Measurements from ENCODE around the gene FOXL1.

FOXL1 gene

GRCh38 chr16:86563469-86564345, 14.6 kb upstream of the FOXL1 start:
- Histone ChIP-seq H3K36me3 (ENCODE audit: low read length) (no peaks in the 10 kb centered on the region), H3K4me3 (ENCODE audit: insufficient read depth, low read length, poor library complexity, severe bottlenecking) (no peak overlapping the region), H3F3A (ENCODE audit: insufficient read depth) (no peaks in the 10 kb centered on the region), H3K4me2 (ENCODE audit: low read depth, low read length, poor library complexity, severe bottlenecking) (peak overlapping the region; percentile 27), H3K9me3 (ENCODE audit: insufficient read depth, low read length) (no peaks in the 10 kb centered on the region), H4K20me1 (ENCODE audit: low read depth, low read length) (no peaks in the 10 kb centered on the region), H3K27ac (ENCODE audit: low read depth, low read length) (no peak overlapping the region), H3K9me2 (replicated peaks; ENCODE audit: insufficient read depth, low read length) (no peaks in the 10 kb centered on the region), H3K27me3 (ENCODE audit: low read length) (no peaks in the 10 kb centered on the region), H3K9ac (ENCODE audit: low read length) (no peak overlapping the region), H3K79me2 (ENCODE audit: insufficient read depth, low read length) (no peaks in the 10 kb centered on the region), H2AFZ (ENCODE audit: low read depth, low read length, severe bottlenecking) (no peak overlapping the region)
- TF ChIP-seq CTCF (IDR thresholded peaks at IDR 0.05; ENCODE audit: insufficient read depth, low read length, poor library complexity, severe bottlenecking) (peak; percentile 98), EZH2phosphoT487 (conservative IDR thresholded peaks at IDR 0.05; ENCODE audit: low read length) (no peak)

GRCh38 chr16:86565181-86565631, 13.1 kb upstream of the FOXL1 start:
- Histone ChIP-seq H3K27me3 (ENCODE audit: low read length) (no peaks in the 10 kb centered on the region), H3K4me2 (ENCODE audit: low read depth, low read length, poor library complexity, severe bottlenecking) (no peak overlapping the region)

GRCh38 chr16:86565644-86566511, 12.5 kb upstream of the FOXL1 start:
- no peak overlapping the region for H3K9ac ChIP-seq (ENCODE audit: low read length)
- no peak overlapping the region for H3K4me3 ChIP-seq (ENCODE audit: insufficient read depth, low read length, poor library complexity, severe bottlenecking)
- no peaks in the 10 kb centered on the region for H3K9me2 ChIP-seq (replicated peaks; ENCODE audit: insufficient read depth, low read length)
- H3K4me2 ChIP-seq (ENCODE audit: low read depth, low read length, poor library complexity, severe bottlenecking) = no peak overlapping the region
- H2AFZ ChIP-seq (ENCODE audit: low read depth, low read length, severe bottlenecking) = no peak overlapping the region
- no peaks in the 10 kb centered on the region for H3K36me3 ChIP-seq (ENCODE audit: low read length)
- H3K79me2 ChIP-seq (ENCODE audit: insufficient read depth, low read length) = no peaks in the 10 kb centered on the region
- 0 out of 2 replicates have a peak, but pooled peaks cover 4% of the 10 kb centered on the region for H3F3A ChIP-seq (ENCODE audit: insufficient read depth)
- no peaks in the 10 kb centered on the region for H3K9me3 ChIP-seq (ENCODE audit: insufficient read depth, low read length)
- no peaks in the 10 kb centered on the region for H3K27me3 ChIP-seq (ENCODE audit: low read length)
- TF ChIP-seq CTCF (IDR thresholded peaks at IDR 0.05; ENCODE audit: insufficient read depth, low read length, poor library complexity, severe bottlenecking) = no peak
- no peak for TF ChIP-seq EZH2phosphoT487 (conservative IDR thresholded peaks at IDR 0.05; ENCODE audit: low read length)
- no peaks in the 10 kb centered on the region for H4K20me1 ChIP-seq (ENCODE audit: low read depth, low read length)
- no peak overlapping the region for H3K27ac ChIP-seq (ENCODE audit: low read depth, low read length)

More at GRCh38 chr16:86565181-86565631, 13.1 kb upstream of the FOXL1 start:
- H3K9me2 ChIP-seq (replicated peaks; ENCODE audit: insufficient read depth, low read length) = no peaks in the 10 kb centered on the region
- H3K9me3 ChIP-seq (ENCODE audit: insufficient read depth, low read length) = no peaks in the 10 kb centered on the region
- TF ChIP-seq EZH2phosphoT487 (conservative IDR thresholded peaks at IDR 0.05; ENCODE audit: low read length) (no peak), CTCF (IDR thresholded peaks at IDR 0.05; ENCODE audit: insufficient read depth, low read length, poor library complexity, severe bottlenecking) (no peak)
- no peaks in the 10 kb centered on the region for H3K36me3 ChIP-seq (ENCODE audit: low read length)
- H3K27ac ChIP-seq (ENCODE audit: low read depth, low read length) = no peak overlapping the region
- H3K79me2 ChIP-seq (ENCODE audit: insufficient read depth, low read length) = no peaks in the 10 kb centered on the region
- no peak overlapping the region for H3K4me3 ChIP-seq (ENCODE audit: insufficient read depth, low read length, poor library complexity, severe bottlenecking)
- H4K20me1 ChIP-seq (ENCODE audit: low read depth, low read length) = no peaks in the 10 kb centered on the region
- H2AFZ ChIP-seq (ENCODE audit: low read depth, low read length, severe bottlenecking) = no peak overlapping the region
- no peak overlapping the region for H3K9ac ChIP-seq (ENCODE audit: low read length)
- 0 out of 2 replicates have a peak, but pooled peaks cover 4% of the 10 kb centered on the region for H3F3A ChIP-seq (ENCODE audit: insufficient read depth)
